Neural progenitor cell (in vitro differentiated cells): ENCODE results near the gene GDPD5. TPM values are rescaled to one million over a fixed set of nuclear protein-coding genes. Genes with fewer than 3 reads are reported as not detected.

ENCODE experiments used
- DNase-seq: peaks from one replicate; pipeline ENCODE4 v3.0.0-alpha.2; 2016; ENCODE audit warnings: low spot score
- H2AFZ ChIP-seq: fragments of 200-600 bp; sonication (generic); replicated peaks from 2 replicates; pipeline ENCODE4 v1.6.1; 2016; ENCODE audit warnings: antibody characterized with exemption
- H3F3A ChIP-seq: fragments of 200-600 bp; sonication (generic); 2 replicates; pipeline ENCODE4 v1.6.1; 2016; ENCODE audit warnings: antibody characterized with exemption, low read depth
- H3K27ac ChIP-seq: fragments of 200-600 bp; sonication (generic); 2 replicates; pipeline ENCODE4 v1.5.1; 2016; ENCODE audit warnings: mild to moderate bottlenecking
- H3K27me3 ChIP-seq: fragments of 200-600 bp; sonication (generic); 2 replicates; pipeline ENCODE4 v1.6.1; 2016; ENCODE audit warnings: mild to moderate bottlenecking, moderate library complexity
- H3K36me3 ChIP-seq: fragments of 200-600 bp; sonication (generic); 2 replicates; pipeline ENCODE4 v1.5.1; 2016
- H3K4me1 ChIP-seq: fragments of 200-600 bp; sonication (generic); 2 replicates; pipeline ENCODE4 v1.6.1; 2016; ENCODE audit warnings: mixed run types
- H3K4me2 ChIP-seq: fragments of 200-600 bp; sonication (generic); 2 replicates; pipeline ENCODE4 v1.6.1; 2016
- H3K4me3 ChIP-seq: fragments of 200-600 bp; sonication (generic); 2 replicates; pipeline ENCODE4 v1.5.1; 2016
- H3K79me2 ChIP-seq: fragments of 200-600 bp; sonication (generic); 2 replicates; pipeline ENCODE4 v1.6.1; 2016; ENCODE audit warnings: low read depth
- H3K9ac ChIP-seq: fragments of 200-600 bp; sonication (generic); 2 replicates; pipeline ENCODE4 v1.6.1; 2016
- H3K9me3 ChIP-seq: fragments of 200-600 bp; sonication (generic); 2 replicates; pipeline ENCODE4 v1.5.1; 2016; ENCODE audit warnings: low read depth
- H4K20me1 ChIP-seq: fragments of 200-600 bp; sonication (generic); 2 replicates; pipeline ENCODE4 v1.6.1; 2016; ENCODE audit warnings: low read depth
- H3K27ac Mint-ChIP-seq: 3 replicates; pipeline ENCODE4 v1.8.0; 2021; ENCODE audit warnings: mixed read lengths
- H3K27me3 Mint-ChIP-seq: 2 replicates; pipeline ENCODE4 v1.8.0; 2022; ENCODE audit warnings: low read depth, mild to moderate bottlenecking, inconsistent platforms, moderate library complexity, mixed read lengths; ENCODE audit not compliant: insufficient read depth
- H3K36me3 Mint-ChIP-seq: 3 replicates; pipeline ENCODE4 v1.8.0; 2021; ENCODE audit warnings: mixed read lengths
- H3K4me1 Mint-ChIP-seq: 3 replicates; pipeline ENCODE4 v1.8.0; 2021; ENCODE audit warnings: mixed read lengths
- H3K4me3 Mint-ChIP-seq: 3 replicates; pipeline ENCODE4 v1.8.0; 2021; ENCODE audit warnings: mild to moderate bottlenecking, moderate library complexity, mixed read lengths
- H3K9me3 Mint-ChIP-seq: 3 replicates; pipeline ENCODE4 v1.8.0; 2020; ENCODE audit warnings: mixed read lengths
- CTCF ChIP-seq: fragments of 200-600 bp; sonication (generic); IDR thresholded peaks from 2 replicates; pipeline ENCODE4 v1.5.1; 2017; ENCODE audit warnings: antibody characterized with exemption, mild to moderate bottlenecking
- EZH2 ChIP-seq: fragments of 200-600 bp; sonication (generic); IDR thresholded peaks from 2 replicates; pipeline ENCODE4 v1.6.1; 2017; ENCODE audit warnings: antibody characterized with exemption, mild to moderate bottlenecking, moderate library complexity
- EZH2phosphoT487 ChIP-seq: fragments of 200-600 bp; sonication (generic); IDR thresholded peaks from 2 replicates; pipeline ENCODE4 v1.6.1; 2017; ENCODE audit warnings: antibody characterized with exemption
- small RNA-seq: library from RNA; depleted of rRNA; stranded (forward); fragments of <200 nt; gene quantifications from one replicate; pipeline ENCODE3, GENCODE V24; 2015
- total RNA-seq: library from RNA; depleted of rRNA; stranded (reverse); fragments of >200 nt; gene quantifications from 2 replicates; pipeline ENCODE4 v1.2.3, GENCODE V29; 2015; ENCODE audit warnings: low replicate concordance

Gene GDPD5
- total RNA-seq, 1 donor from 2014 or later, result 11.3 TPM

GRCh38 chr11:75387736-75388294 lies 137.9 kb downstream of the GDPD5 start:
- H3K36me3 ChIP-seq, result no peaks in the 10 kb centered on the region
- no peak overlapping the region for H2AFZ ChIP-seq
- H3K9ac ChIP-seq, result no peak overlapping the region
- no peaks in the 10 kb centered on the region for H4K20me1 ChIP-seq
- H3F3A ChIP-seq, result peaks cover 4% of the 10 kb centered on the region
- TF ChIP-seq CTCF (no peak), EZH2 (no peak), EZH2phosphoT487 (no peak)
- no peak overlapping the region for H3K4me3 Mint-ChIP-seq
- H3K79me2 ChIP-seq, result no peaks in the 10 kb centered on the region
- H3K27me3 ChIP-seq, result no peaks in the 10 kb centered on the region
- H3K4me2 ChIP-seq, result no peak overlapping the region
- no peak overlapping the region for H3K4me3 ChIP-seq
- H3K27me3 Mint-ChIP-seq, result peaks cover 2% of the 10 kb centered on the region
- no peaks in the 10 kb centered on the region for H3K9me3 Mint-ChIP-seq
- H3K27ac Mint-ChIP-seq, result no peak overlapping the region
- H3K9me3 ChIP-seq, result no peaks in the 10 kb centered on the region
- peaks cover 10% of the 10 kb centered on the region for H3K4me1 Mint-ChIP-seq
- DNase-seq, result no peak
- H3K36me3 Mint-ChIP-seq, result no peaks in the 10 kb centered on the region
- H3K27ac ChIP-seq, result no peak overlapping the region
- peaks cover 8% of the 10 kb centered on the region for H3K4me1 ChIP-seq

- Histone ChIP-seq H3K36me3 (no peaks in the 10 kb centered on the region), H3K9ac (no peak overlapping the region), H4K20me1 (no peaks in the 10 kb centered on the region), H3K4me2 (no peak overlapping the region), H3K79me2 (no peaks in the 10 kb centered on the region), H3F3A (peaks cover 4% of the 10 kb centered on the region), H3K9me3 (no peaks in the 10 kb centered on the region), H3K4me3 (no peak overlapping the region), H3K27ac (no peak overlapping the region), H2AFZ (no peak overlapping the region), H3K4me1 (peaks cover 8% of the 10 kb centered on the region), H3K27me3 (no peaks in the 10 kb centered on the region)
- H3K4me3 Mint-ChIP-seq, result no peak overlapping the region
- no peak overlapping the region for H3K27ac Mint-ChIP-seq
- no peaks in the 10 kb centered on the region for H3K36me3 Mint-ChIP-seq
- H3K27me3 Mint-ChIP-seq, result peaks cover 2% of the 10 kb centered on the region
- H3K9me3 Mint-ChIP-seq, result no peaks in the 10 kb centered on the region
- no peak for TF ChIP-seq CTCF
- TF ChIP-seq EZH2phosphoT487, result no peak
- no peak for TF ChIP-seq EZH2
- DNase-seq, result no peak
- H3K4me1 Mint-ChIP-seq, result peaks cover 10% of the 10 kb centered on the region
These were observed 138.7 kb downstream of the GDPD5 start for GRCh38 chr11:75386942-75387630.

Small RNA genes lying within 50 kb of the gene (small RNA-seq; reads per million reads assigned to genes)
- not detected for gene SNORD15A
- gene SNORD15B, result 174 reads per million, percentile 99 among the genes with 10 or more reads in this experiment

Other genes starting within 250 kb of the GDPD5 start
- gene ARRB1, start 174.3 kb downstream of the GDPD5 start, total RNA-seq, result 1.0 and 1.8 TPM in 2 replicates
- gene RPS3, start 126.4 kb downstream of the GDPD5 start, total RNA-seq, result 1,927 and 1,962 TPM in 2 replicates
- gene KLHL35, start 92.7 kb downstream of the GDPD5 start, total RNA-seq, result 1.2 and 1.5 TPM in 2 replicates
- 219 and 589 TPM in 2 replicates for gene SERPINH1, start 36.3 kb upstream of the GDPD5 start, total RNA-seq
- 9.7 and 9.9 TPM in 2 replicates for gene MAP6, start 143.1 kb upstream of the GDPD5 start, total RNA-seq
- gene MOGAT2, start 191.9 kb upstream of the GDPD5 start, total RNA-seq, result 0.09 TPM in 1 of 2 replicates, not detected in the other
- gene DGAT2, start 242.8 kb upstream of the GDPD5 start, total RNA-seq, result 1.7 and 4.4 TPM in 2 replicates